H7 (cell line): ENCODE measurements around the gene ERICH6. TPM values are rescaled to one million over a fixed set of nuclear protein-coding genes. Genes with fewer than 3 reads are reported as not detected.
A peak's percentile ranks its signal among the peaks of the same experiment; 100 is the strongest.

Experiments used
- DNase-seq: peaks from one replicate; pipeline ENCODE4 v3.0.0; 2012
- H3K27me3 ChIP-seq: 2 replicates; pipeline ENCODE4 v1.6.0; 2011; ENCODE audit warnings: mild to moderate bottlenecking, low read length; ENCODE audit not compliant: control insufficient read depth, insufficient read depth
- H3K36me3 ChIP-seq: replicated peaks from 2 replicates; pipeline ENCODE4 v1.5.1; 2011; ENCODE audit warnings: low read length; ENCODE audit not compliant: control insufficient read depth, insufficient read depth
- H3K4me3 ChIP-seq: 2 replicates; pipeline ENCODE4 v1.5.1; 2011; ENCODE audit warnings: low read depth, mild to moderate bottlenecking, control low read depth, low read length, moderate library complexity; ENCODE audit not compliant: insufficient read depth
- total RNA-seq: library from RNA; depleted of rRNA; stranded (reverse); fragments of >200 nt; shearing (Covaris generic); gene quantifications from 2 replicates; pipeline ENCODE4 v1.2.3, GENCODE V29; 2014

The ERICH6 gene
- total RNA-seq, 1 experiment from 2014 or later = 0.17 TPM

DNA sequence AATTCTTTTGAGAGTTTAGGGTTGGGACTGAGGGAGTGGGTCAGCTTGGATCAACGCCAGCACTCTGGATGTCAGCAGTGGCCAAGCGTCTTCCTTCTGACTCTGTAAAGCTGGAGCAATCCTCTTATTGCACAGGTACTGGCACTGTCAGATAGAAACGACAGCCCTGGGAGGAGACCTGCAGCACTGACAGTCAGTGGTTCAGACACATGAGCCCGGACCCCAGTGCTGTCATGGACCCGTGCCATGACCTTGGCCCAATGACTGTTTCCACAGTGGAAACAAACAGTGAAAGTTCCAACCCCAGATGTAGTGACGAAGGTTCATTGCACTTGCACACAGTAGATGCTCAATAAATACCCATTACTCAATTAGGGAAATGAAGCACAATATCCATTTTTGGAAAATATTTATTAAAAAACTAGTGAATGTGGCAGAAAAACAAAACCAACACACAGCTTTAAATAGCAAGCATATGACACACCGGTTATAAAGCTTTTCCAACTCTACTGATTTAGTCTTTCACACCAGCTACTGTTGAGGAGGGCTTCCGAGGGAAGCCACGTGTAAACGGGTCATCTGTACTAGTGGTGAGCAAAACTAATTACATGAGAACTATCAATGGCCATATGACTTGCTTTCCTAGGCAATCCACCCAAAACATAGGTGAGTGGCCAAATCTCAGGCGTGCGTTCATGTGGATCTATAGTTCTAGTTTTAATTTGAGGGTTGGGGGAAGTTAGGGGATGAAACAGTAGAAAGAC is 37.2 kb upstream of the ERICH6 start:
- Histone ChIP-seq H3K36me3 (no peaks in the 10 kb centered on the region), H3K27me3 (no peaks in the 10 kb centered on the region), H3K4me3 (no peak overlapping the region)
- DNase-seq = no peak

DNA sequence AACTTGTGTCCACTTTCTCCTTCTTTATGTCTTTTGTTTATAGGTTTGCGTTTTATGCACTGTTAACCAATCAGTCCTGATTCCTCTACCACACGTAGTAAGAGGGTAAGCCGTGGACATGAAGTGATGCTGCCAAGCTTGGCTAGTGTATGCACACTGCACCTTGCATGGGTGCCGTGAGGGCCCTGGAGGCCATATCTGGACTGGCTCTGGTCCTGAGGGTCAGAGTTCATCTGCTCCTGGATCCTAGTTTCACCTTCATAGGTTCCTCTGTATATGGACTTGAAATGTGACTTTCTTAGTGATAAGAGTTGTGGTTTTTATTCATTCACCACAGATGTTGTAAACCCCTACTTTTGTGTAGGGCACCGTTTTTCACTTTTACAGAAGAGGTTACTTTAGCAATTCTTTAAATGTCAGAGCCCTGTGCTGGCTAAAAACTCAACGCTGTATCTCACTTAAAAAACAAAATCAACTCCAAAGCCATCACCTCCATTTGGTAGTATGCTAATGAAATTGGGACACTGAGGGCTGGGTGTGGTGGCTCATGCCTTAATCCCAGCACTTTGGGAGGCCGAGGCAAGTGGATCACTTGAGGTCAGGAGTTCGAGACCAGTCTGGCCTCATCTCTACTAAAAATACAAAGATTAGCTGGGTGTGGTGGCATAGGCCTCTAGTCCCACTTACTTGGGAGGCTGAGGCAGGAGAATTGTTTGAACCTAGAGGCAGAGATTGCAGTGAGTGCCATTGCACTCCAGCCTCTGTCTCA is 36.3 kb upstream of the ERICH6 start:
- no peaks in the 10 kb centered on the region for H3K36me3 ChIP-seq
- H3K27me3 ChIP-seq = no peaks in the 10 kb centered on the region
- no peak for DNase-seq

DNA sequence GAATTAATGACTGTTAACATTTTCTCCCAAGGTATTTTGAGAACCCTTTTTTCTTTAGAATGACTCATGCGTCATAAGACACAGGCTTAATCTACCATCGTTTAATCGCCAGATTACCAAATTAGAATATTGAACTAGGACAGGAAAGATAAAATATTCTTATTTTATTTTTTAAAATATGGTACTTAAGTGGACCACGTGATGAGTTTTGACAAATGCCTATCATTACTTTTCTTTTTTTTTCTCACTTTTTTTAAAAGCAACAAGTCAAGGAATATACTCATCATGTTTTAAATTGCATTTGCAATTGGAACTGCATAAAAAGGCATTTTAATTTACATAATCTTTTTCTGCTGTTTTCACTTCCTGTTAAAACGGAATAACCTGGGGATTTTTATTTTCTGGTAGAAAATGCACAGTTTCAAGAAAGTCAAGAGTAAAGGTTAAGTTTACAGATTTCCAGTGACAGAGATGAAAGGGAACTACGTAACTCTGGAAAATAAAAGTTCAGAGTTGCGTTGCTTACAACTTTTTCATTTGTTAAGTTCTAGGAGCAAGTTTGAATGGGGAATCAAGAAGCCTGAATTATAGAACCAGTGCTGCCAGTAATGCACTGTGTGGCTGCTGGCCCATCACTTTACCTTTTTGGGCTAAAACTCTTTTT is 35.6 kb upstream of the ERICH6 start:
- H3K27me3 ChIP-seq = no peaks in the 10 kb centered on the region
- no peaks in the 10 kb centered on the region for H3K36me3 ChIP-seq
- DNase-seq = no peak
- H3K4me3 ChIP-seq = no peak overlapping the region

More for the DNA sequence above, 36.3 kb upstream of the ERICH6 start:
- no peak overlapping the region for H3K4me3 ChIP-seq

DNA sequence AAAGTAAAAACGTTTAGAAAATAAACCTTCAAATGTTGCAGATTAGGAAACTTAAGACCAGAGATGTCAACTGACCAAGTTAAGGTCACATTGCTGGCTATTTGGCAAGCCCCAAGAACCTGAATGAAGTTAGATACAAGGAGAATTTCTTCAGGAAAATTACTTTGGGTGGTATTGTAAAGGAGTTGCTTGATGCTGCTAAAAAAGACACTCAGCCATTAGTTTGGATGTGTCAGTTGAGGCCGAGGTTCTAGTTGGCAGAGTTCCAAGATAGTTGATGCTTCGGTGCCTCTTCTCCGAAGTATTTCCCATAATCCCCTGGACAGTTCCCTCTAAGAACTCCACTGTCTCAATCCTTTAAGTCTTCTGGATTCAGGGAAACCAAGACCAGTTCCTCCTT is 35.0 kb upstream of the ERICH6 start:
- DNase-seq = no peak
- Histone ChIP-seq H3K36me3 (no peaks in the 10 kb centered on the region), H3K27me3 (no peaks in the 10 kb centered on the region), H3K4me3 (no peak overlapping the region)

DNA sequence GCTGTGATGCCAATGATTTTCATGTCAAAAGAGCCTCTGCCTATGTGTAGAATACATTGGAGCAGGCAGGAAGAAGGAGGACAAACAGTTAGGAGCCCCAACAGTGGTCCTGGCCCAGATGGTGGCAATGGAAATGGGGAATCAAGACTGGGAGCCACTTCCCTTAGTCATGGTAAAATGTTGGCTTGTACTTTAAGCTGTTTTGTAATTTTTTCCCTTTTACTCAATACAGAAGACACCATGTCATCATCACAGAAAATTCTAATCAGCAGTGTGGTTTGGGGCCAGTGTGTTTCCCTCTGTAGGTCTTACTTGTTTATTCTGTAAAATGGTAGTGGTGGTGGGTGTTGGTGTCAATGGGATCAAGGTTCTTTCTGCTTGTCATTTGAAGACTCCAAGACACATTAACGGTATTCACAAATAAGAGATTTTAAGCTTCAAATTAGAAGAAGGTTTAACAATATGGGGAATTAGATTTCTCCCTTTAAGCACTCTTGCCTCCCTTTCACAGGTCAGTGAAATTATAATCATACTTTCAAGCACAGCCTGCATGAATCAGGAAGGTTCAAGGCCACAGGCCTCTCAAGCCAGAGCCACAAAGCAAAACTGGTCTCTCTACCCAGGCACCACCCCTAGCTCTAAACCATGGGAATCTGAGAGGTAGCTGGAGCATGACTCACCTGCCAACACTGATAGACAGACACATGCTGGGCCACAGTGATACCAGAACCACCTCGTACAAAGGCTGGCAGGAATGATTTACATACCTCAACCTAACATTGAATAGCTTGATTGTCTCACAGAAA is 34.4 kb upstream of the ERICH6 start:
- H3K36me3 ChIP-seq = no peaks in the 10 kb centered on the region
- H3K4me3 ChIP-seq = no peak overlapping the region
- H3K27me3 ChIP-seq = no peaks in the 10 kb centered on the region
- peak; percentile 50 for DNase-seq

DNA sequence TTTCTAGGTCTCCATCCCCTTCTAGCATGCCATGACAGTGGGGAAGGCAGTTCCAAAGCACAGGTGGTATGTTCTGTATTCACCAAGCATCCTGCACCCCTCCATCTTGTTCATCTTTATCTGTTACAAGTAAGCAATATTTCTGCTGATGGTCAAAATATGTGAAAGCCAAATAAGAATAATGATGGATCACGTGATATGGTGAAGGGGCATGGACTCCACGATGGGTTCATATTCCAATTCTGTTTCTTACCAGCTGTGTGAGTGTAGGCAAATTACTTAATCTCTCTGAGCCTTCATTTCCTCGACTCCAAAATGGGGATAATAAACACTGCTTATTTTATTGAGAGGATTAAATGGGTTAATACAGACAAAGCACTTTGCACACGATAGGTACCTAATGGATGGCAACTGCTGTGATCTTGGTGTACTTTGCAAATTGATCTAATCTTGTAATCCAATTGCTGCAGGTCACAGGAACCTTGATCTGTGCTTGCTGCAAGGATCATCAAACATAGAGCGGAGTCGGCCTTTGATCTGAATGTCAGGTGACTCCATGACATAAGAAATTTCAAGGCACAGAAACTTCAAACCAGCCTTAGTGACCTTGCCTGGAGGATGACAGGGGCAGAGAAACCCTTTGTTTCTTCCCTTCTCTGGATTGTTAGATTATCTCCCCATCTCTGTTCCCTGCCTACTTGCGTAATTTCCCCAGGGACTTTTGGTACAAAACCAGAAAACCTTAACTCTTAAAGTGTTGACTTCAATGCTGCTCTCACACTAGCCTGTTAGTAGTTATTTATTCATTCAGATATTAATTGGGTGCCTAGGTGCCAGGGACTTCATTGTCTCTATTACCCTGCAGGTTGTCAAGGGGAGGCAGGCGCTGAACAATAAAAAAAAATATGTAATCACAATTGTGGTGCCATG is 33.4 kb upstream of the ERICH6 start:
- Histone ChIP-seq H3K4me3 (no peak overlapping the region), H3K27me3 (no peaks in the 10 kb centered on the region), H3K36me3 (no peaks in the 10 kb centered on the region)
- DNase-seq = no peak

DNA sequence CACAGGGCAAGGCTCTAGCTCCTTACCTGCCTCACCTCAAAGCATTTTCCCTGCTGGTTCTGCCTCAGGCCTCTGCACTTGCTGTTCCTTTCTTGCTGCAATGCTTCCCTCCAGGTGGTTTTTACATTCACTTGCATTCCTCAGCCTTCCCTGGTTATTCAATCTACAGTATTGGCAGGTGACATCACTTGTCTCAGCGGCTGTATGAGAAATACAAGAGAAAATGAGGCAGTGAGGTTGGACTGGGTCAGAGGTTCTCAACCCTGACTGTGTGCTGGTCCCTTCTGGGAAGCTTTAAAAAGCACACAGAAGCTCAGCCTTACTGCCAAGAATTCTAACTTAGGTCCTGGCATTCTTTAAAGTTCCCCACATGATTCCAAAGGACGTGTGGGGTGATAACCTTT is 32.6 kb upstream of the ERICH6 start:
- Histone ChIP-seq H3K4me3 (no peak overlapping the region), H3K27me3 (no peaks in the 10 kb centered on the region), H3K36me3 (no peaks in the 10 kb centered on the region)
- peak; percentile 42 for DNase-seq

DNA sequence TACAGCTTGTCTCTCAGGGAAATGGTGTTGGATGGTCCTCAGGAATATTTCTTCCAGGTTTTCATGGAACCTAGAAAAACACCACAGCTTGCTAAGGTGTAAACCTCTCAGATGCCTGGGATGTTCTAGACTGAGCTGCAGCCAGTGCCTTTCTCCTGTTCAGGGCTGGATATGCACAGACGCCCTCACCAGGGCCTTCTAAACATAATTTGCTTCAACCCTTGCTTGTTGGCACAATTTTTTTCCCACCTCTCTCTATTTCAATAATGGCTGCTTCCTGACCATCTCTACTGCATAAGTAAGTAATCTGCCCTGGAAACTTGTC is 31.0 kb upstream of the ERICH6 start:
- Histone ChIP-seq H3K36me3 (no peaks in the 10 kb centered on the region), H3K4me3 (no peak overlapping the region), H3K27me3 (no peaks in the 10 kb centered on the region)
- no peak for DNase-seq

DNA sequence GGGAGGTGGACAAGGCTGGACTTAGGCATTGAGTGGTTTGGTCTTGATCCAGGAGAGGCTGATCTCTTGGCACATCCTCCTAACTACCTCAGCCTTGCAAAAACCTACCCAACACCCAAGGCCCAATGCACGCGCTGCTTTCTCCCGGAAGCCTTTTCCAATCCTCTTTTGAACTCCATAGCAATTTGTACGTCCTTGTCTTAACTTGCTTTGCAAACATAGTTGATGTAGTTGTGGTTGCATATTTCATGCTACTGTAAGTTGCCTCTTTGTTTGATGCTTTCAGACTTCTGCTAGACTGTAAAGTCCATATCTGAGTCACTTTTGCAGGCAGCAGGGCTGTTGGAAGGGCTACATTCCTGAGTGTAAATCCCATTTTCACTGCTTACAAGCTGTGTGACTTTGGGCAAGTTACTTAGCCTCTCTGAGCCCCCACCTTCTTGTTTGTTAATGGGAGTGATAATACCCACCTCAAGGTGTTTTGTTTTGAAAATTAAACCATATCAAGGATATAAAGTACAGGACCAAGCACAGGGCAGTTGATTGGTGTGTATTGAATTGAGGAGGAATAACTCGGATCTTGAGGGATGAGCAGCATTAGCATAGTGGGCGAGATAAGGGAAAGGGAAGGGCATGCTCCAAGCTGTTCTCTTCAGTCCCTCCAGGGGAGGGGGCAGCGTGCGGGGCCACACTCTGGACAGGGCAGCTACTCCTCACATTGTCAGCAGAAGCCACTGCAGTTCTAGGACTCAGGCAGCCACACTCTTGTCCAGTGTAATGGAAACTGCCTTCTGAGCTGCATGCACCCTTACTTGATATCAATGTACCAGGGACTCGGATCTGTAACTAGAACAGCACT is 30.4 kb upstream of the ERICH6 start:
- no peak for DNase-seq
- H3K27me3 ChIP-seq = no peaks in the 10 kb centered on the region
- no peak overlapping the region for H3K4me3 ChIP-seq
- no peaks in the 10 kb centered on the region for H3K36me3 ChIP-seq

DNA sequence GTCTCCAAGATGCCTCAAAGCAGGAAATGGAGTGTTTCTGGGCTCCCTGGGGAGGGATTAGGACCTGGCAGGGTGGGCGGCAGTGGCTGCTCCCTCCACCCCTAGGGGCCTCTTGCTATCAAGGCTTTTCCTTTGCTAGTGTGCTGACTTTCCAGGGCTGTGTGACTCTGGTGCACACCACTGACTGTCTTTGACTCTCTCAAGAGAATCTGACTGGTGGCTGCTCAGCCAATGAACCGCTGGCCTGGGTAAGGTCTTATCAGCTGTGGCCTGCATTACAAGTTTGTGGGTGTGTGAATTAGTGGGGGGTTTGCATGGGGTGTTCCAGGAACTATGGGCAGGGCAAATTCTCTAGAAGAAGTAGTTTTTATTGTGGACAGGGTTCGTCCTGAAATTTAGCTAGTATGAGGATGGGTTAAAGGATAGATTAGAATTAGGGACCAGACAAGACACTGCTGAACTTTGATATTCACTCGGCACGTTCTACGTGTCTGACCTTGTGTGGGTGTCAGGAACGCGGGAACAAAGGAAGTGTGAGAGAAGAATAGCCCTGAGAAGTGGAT is 29.7 kb upstream of the ERICH6 start:
- H3K27me3 ChIP-seq = no peaks in the 10 kb centered on the region
- no peaks in the 10 kb centered on the region for H3K36me3 ChIP-seq
- peak; percentile 33 for DNase-seq
- H3K4me3 ChIP-seq = no peak overlapping the region

DNA sequence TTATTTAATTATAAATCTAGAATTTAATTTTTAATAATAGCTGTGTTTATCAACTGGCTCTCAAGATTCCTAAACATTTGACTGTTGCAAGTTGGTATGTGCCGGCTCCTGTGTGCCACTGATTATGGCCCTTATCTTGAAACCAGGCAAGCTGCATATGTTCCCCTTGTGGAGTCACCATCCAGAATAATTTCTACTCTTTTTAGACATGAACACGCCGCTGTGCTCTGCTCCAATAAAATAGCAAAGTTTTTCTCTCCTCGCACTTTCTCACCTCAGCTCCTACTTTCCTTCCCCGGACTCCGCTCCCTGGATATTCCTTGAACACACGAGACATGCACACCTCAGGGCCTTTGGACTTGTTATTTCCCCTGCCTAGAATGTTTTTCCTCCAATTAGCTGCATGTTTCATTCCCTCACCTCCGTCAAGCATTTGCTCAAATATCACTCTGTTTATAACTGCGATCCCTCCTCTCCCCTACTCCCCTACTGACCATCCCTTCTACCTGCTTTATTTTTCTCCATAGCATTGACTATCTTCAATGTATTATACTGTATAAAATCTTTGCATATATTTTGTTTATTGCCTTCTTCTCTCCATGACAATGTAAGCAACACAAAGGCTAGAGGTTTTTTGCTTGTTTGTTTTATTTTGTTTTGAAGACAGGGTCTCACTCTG is 26.1 kb upstream of the ERICH6 start:
- no peaks in the 10 kb centered on the region for H3K27me3 ChIP-seq
- no peaks in the 10 kb centered on the region for H3K36me3 ChIP-seq
- no peak overlapping the region for H3K4me3 ChIP-seq
- no peak for DNase-seq

DNA sequence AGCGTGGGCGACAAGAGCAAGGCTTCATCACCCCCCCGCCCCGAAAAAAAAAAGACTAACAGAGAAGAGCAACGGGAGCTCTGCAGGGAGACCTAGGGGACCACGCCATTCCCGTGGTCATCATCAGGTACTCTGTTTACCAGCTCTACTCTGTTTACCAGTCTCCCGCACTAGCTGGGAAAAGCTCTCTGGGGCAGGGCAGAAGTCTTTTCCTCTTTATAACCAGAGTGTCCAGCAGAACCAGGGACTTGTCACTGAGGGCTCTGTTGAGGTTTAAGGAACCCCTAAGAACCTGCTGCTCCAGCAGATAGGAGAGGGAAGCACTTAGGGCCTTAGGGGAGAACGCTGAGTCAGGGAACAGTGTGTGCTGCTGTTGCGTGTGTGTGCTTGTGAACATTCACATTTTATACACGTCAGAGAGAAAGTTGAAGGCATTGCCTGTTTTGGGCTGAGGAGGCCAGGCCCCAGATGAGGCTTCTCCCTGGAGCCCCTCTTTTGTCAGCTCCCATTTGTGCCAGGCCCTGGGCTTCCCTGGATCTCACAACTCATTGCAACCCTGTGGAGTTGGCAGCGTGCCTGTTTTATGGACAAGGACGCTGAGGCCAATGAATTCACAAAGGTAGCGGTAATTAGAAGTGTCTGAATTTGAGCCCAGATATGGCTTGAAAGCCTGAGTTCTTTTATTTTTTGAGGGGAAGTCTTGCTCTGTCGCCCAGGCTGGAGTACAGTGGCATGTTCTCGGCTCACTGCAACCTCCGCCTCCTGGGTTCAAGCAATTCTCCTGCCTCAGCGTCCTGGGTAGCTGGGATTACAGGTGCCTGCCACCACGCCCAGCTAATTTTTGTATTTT is 24.2 kb upstream of the ERICH6 start:
- Histone ChIP-seq H3K27me3 (no peaks in the 10 kb centered on the region), H3K36me3 (no peaks in the 10 kb centered on the region), H3K4me3 (no peak overlapping the region)
- DNase-seq = no peak
